WERI-Rb-1 (cell line): Measurements from ENCODE around the gene CDC42SE2.

ENCODE experiments used
- DNase-seq: peaks from one replicate; pipeline ENCODE4 v3.0.0-alpha.2; 2020
- H3K27ac ChIP-seq: fragments of 250-450 bp; sonication (Bioruptor Pico); 2 replicates; pipeline ENCODE4 v1.5.1; 2020; ENCODE audit warnings: mild to moderate bottlenecking, moderate library complexity
- H3K27me3 ChIP-seq: fragments of 250-450 bp; sonication (Bioruptor Pico); 2 replicates; pipeline ENCODE4 v1.5.1; 2021; ENCODE audit warnings: mild to moderate bottlenecking, low read depth, moderate library complexity; ENCODE audit not compliant: insufficient read depth, severe bottlenecking
- H3K36me3 ChIP-seq: fragments of 250-450 bp; sonication (Bioruptor Pico); 2 replicates; pipeline ENCODE4 v1.5.1; 2020; ENCODE audit warnings: mild to moderate bottlenecking, moderate library complexity
- H3K4me3 ChIP-seq: 2 replicates; pipeline ENCODE4 v1.5.1; 2011; ENCODE audit warnings: low read depth, mild to moderate bottlenecking, control low read depth, low read length
- H3K9me3 ChIP-seq: fragments of 250-450 bp; sonication (Bioruptor Pico); 2 replicates; pipeline ENCODE4 v1.5.1; 2021; ENCODE audit warnings: mild to moderate bottlenecking, moderate library complexity; ENCODE audit not compliant: severe bottlenecking
- CTCF ChIP-seq: IDR thresholded peaks from 2 replicates; pipeline ENCODE4 v1.5.1; 2011; ENCODE audit warnings: low read depth, mild to moderate bottlenecking, control low read depth, inconsistent platforms, low read length

Gene CDC42SE2

GRCh38 chr5:131364507-131365050 is 100.7 kb downstream of the CDC42SE2 start:
- no peak for TF ChIP-seq CTCF
- Histone ChIP-seq H3K36me3 (peaks cover 6% of the 10 kb centered on the region), H3K27me3 (no peaks in the 10 kb centered on the region), H3K27ac (no peak overlapping the region), H3K9me3 (no peaks in the 10 kb centered on the region), H3K4me3 (no peak overlapping the region)
- no peak for DNase-seq

GRCh38 chr5:131366428-131366827 is 102.6 kb downstream of the CDC42SE2 start:
- TF ChIP-seq CTCF, result no peak
- Histone ChIP-seq H3K36me3 (no peaks in the 10 kb centered on the region), H3K9me3 (no peaks in the 10 kb centered on the region), H3K4me3 (no peak overlapping the region), H3K27me3 (no peaks in the 10 kb centered on the region), H3K27ac (no peak overlapping the region)
- DNase-seq, result no peak

GRCh38 chr5:131367219-131367860 is 103.5 kb downstream of the CDC42SE2 start:
- H3K36me3 ChIP-seq, result no peaks in the 10 kb centered on the region
- TF ChIP-seq CTCF, result no peak
- no peak for DNase-seq

GRCh38 chr5:131368866-131369265 is 105.0 kb downstream of the CDC42SE2 start:
- DNase-seq, result no peak
- Histone ChIP-seq H3K9me3 (no peaks in the 10 kb centered on the region), H3K4me3 (no peak overlapping the region), H3K27ac (no peak overlapping the region), H3K36me3 (no peaks in the 10 kb centered on the region), H3K27me3 (no peaks in the 10 kb centered on the region)
- TF ChIP-seq CTCF, result no peak

More at GRCh38 chr5:131367219-131367860, 103.5 kb downstream of the CDC42SE2 start:
- Histone ChIP-seq H3K27ac (no peak overlapping the region), H3K4me3 (no peak overlapping the region), H3K9me3 (no peaks in the 10 kb centered on the region), H3K27me3 (no peaks in the 10 kb centered on the region)

- no peaks in the 10 kb centered on the region for H3K9me3 ChIP-seq
- TF ChIP-seq CTCF, result no peak
- H3K36me3 ChIP-seq, result no peaks in the 10 kb centered on the region
- no peak overlapping the region for H3K4me3 ChIP-seq
- no peak for DNase-seq
- H3K27me3 ChIP-seq, result no peaks in the 10 kb centered on the region
- no peak overlapping the region for H3K27ac ChIP-seq
These were observed 105.7 kb downstream of the CDC42SE2 start for GRCh38 chr5:131369558-131369957.

GRCh38 chr5:131371835-131372234 is 108.0 kb downstream of the CDC42SE2 start:
- H3K4me3 ChIP-seq, result no peak overlapping the region
- TF ChIP-seq CTCF, result no peak

More at GRCh38 chr5:131371835-131372234, 108.0 kb downstream of the CDC42SE2 start:
- H3K27ac ChIP-seq, result no peak overlapping the region
- no peak for DNase-seq
- H3K36me3 ChIP-seq, result no peaks in the 10 kb centered on the region
- H3K9me3 ChIP-seq, result no peaks in the 10 kb centered on the region
- no peaks in the 10 kb centered on the region for H3K27me3 ChIP-seq
